AG09319 (cell line): ENCODE data around the gene DESI2.
"Not testable (repeated sequence)": the region's sequence is repeated elsewhere in the genome, so short reads cannot be mapped to it uniquely, and the experiment has no call there.

Experiments
- DNase-seq: peaks from one replicate; pipeline ENCODE4 v3.0.0-alpha.2; 2010; ENCODE audit warnings: low read depth; ENCODE audit errors: extremely low read depth
- TF ChIP-seq, protein P1 (sequence below): IDR thresholded peaks from 2 replicates; pipeline ENCODE4 v1.5.1; 2011; ENCODE audit warnings: low read depth, mild to moderate bottlenecking, inconsistent platforms, low read length, moderate library complexity

The DESI2 gene

DNA sequence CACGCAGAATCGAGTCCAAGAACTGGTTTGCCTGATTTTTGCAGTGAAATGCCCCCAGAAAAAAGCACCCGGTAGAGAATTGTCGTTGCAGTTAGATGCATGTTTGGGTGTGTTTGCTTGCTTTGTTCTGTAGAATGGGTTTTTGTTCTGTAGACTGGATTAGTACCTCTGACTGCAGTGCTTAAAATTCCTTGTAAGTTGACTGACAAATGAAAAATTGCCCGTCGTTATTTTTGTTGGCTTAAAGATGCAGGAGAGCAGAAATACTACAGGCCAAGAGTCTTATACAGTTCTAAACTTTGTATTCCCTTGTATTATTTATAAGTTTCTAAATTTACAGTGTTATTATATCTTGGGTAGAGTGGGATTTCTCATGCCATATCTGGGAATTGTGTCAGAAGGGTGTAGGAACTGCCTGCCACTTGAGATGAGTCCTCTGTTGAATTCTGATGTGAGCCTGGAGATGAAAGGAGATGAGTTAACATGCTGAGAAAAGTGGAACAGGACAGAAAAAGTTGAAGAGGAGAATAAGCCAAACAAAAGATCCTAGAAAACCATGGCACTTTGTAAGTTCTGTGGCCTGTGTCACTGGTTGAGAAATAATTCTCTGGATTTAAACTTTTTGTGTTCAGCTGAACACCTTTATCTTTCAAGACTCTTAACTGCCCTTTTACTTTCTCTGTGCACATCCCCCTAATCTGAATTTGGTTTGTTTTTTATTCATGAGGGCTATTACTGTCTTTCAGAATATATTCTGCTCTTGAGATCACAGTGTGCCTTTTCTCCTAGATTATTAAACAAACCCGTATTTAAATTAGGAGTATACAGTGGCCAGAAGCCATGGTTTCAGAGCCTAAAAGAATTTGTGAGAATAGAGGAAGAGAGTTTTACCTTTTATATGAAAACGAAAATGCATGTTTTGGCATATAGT, 1.4 kb downstream of the DESI2 start:
- TF ChIP-seq, protein P1, sequence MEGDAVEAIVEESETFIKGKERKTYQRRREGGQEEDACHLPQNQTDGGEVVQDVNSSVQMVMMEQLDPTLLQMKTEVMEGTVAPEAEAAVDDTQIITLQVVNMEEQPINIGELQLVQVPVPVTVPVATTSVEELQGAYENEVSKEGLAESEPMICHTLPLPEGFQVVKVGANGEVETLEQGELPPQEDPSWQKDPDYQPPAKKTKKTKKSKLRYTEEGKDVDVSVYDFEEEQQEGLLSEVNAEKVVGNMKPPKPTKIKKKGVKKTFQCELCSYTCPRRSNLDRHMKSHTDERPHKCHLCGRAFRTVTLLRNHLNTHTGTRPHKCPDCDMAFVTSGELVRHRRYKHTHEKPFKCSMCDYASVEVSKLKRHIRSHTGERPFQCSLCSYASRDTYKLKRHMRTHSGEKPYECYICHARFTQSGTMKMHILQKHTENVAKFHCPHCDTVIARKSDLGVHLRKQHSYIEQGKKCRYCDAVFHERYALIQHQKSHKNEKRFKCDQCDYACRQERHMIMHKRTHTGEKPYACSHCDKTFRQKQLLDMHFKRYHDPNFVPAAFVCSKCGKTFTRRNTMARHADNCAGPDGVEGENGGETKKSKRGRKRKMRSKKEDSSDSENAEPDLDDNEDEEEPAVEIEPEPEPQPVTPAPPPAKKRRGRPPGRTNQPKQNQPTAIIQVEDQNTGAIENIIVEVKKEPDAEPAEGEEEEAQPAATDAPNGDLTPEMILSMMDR, result no peak
- DNase-seq, result no peak

DNA sequence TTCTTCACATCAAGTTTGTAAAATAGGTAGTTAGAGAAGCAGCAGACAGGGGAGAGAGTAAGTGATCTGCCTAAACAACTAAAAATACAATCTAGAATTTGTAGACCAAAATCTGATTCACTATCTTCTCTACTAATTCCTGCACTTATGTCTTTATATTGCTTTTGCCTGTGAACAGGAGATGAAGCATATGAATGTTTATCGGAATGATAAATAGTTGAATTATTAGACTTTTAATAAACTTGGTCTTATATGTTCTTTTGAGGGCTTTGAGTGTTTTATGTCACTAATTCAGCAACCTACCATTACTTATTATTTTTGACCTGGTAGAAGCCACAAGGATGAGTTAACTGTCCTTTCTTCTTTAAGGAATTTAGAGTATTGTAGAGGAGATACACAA, 2.3 kb downstream of the DESI2 start:
- TF ChIP-seq, protein P1, result no peak
- no peak for DNase-seq

DNA sequence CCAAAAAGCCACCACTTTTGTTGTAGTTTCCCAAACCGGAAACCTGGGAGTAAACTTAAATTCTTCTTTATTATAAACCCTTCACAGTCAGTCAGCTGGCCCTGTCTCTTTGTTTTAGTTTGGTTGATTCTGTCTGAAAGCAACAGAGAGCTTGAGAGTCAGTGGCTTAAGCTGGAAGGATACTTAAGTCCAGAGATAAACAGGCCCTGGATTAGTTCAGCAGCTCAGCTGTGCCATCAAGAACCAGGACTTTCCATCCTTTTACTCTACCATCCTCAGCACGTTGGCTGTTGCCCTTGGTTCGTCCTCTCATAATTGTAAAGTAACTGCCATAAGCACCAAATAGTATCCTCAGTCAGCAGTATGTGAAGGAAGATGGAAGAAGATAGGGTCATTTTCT, 4.5 kb downstream of the DESI2 start:
- DNase-seq, result no peak
- TF ChIP-seq, protein P1, result no peak

DNA sequence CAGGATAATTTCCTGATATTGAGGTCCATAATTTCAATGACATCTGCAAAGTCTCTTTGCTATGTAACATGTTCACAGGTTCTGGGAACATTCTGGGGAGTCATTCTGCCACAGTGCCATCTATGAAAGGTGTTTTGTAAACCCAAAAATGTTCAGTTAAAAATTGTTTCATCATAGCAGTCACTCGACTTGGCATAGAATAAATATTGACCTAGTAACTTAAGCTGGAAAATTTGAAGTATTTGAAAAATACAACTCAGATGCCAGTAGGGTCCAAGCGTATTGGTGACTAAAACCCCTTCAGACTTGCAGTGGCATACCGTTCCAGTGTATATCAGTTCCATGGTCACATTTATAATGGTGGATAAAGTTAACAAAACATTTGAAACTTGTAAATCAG, 6.8 kb downstream of the DESI2 start:
- no peak for DNase-seq
- TF ChIP-seq, protein P1, result no peak

DNA sequence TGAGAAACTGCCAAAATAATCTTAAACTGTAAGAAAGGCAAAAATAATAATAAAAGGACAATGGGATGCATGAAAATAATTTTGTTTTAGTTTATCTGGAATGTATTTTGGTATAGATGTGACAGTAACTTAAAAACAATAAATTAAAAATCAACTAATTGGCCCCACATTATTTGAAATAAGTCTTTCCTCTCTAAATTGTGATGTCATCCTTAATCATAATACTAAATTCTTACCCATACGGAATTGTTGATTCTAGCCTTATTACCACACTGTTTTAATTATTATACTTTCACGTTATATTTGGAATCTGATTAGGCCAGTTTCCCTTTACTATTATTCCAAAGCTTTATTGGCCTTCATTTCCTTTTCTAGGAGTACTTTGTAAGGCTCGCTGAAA, 7.7 kb downstream of the DESI2 start:
- no peak for DNase-seq
- TF ChIP-seq, protein P1, result no peak

DNA sequence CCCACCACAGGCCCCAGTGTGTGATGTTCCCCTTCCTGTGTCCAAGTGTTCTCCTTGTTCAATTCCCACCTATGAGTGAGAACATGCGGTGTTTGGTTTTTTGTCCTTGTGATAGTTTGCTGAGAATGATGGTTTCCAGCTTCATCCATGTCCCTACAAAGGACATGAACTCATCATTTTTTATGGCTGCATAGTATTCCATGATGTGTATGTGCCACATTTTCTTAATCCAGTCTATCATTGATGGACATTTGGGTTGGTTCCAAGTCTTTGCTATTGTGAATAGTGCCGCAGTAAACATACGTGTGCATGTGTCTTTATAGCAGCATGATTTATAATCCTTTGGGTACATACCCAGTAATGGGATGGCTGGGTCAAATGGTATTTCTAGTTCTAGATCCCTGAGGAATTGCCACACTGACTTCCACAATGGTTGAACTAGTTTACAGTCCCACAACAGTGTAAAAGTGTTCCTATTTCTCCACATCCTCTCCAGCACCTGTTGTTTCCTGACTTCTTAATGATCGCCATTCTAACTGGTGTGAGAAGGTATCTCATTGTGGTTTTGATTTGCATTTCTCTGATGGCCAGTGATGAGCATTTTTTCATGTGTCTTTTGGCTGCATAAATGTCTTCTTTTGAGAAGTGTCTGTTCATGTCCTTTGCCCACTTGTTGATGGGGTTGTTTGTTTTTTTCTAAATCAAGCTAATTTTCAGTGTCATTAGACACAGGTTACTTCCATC, 8.8 kb downstream of the DESI2 start:
- DNase-seq, result not testable (repeated sequence)

DNA sequence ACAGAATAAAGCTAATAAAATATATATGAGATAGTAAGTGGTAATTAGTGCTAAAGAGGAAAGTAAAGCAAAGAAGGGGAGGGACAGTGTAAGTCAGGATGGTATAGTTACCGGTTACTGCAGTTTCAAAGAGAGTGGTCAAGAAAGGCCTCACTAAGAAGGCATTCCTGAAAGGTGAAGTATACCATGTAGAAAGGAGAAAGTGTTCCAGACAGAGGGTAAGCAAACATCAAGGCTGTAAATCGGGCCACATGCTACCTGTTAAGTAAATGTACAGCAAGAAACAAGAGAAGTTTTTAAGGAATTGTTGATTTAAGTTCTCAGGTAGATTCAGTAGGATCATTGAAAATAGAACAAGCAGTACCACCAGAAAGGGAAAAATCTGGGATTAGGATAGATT, 9.7 kb downstream of the DESI2 start:
- TF ChIP-seq, protein P1, result no peak
- no peak for DNase-seq
